ENCODE results near the gene OLFM1.

OLFM1 gene

GRCh38 chr9:135084881-135085760 is 2.3 kb upstream of the OLFM1 start:
- no peak for DNase-seq (ENCODE audit: extremely low read depth, low read depth)
- H3K4me3 ChIP-seq (replicated peaks; ENCODE audit: low read depth, low read length) = no peak overlapping the region
- TF ChIP-seq CTCF (IDR thresholded peaks at IDR 0.05; ENCODE audit: low read depth, low read length, missing control alignments) = no peak

- no peak overlapping the region for H3K4me3 ChIP-seq (replicated peaks; ENCODE audit: low read depth, low read length)
- peak; percentile 87 for TF ChIP-seq CTCF (IDR thresholded peaks at IDR 0.05; ENCODE audit: low read depth, low read length, missing control alignments)
- DNase-seq (ENCODE audit: extremely low read depth, low read depth) = no peak
Observed at GRCh38 chr9:135085830-135086546, 1.5 kb upstream of the OLFM1 start.

- TF ChIP-seq CTCF (IDR thresholded peaks at IDR 0.05; ENCODE audit: low read depth, low read length, missing control alignments) = no peak
- H3K4me3 ChIP-seq (replicated peaks; ENCODE audit: low read depth, low read length) = no peak overlapping the region
- no peak for DNase-seq (ENCODE audit: extremely low read depth, low read depth)
Observed at GRCh38 chr9:135086597-135087488, 625 bp upstream of the OLFM1 start.

GRCh38 chr9:135087899-135088347 is 455 bp downstream of the OLFM1 start:
- no peak for TF ChIP-seq CTCF (IDR thresholded peaks at IDR 0.05; ENCODE audit: low read depth, low read length, missing control alignments)
- no peak for DNase-seq (ENCODE audit: extremely low read depth, low read depth)
- no peak overlapping the region for H3K4me3 ChIP-seq (replicated peaks; ENCODE audit: low read depth, low read length)

GRCh38 chr9:135088348-135088978 is 995 bp downstream of the OLFM1 start:
- DNase-seq (ENCODE audit: extremely low read depth, low read depth) = no peak
- TF ChIP-seq CTCF (IDR thresholded peaks at IDR 0.05; ENCODE audit: low read depth, low read length, missing control alignments) = no peak
- H3K4me3 ChIP-seq (replicated peaks; ENCODE audit: low read depth, low read length) = no peak overlapping the region
